Measurements from ENCODE around the gene MYADM. TPM values are rescaled to one million over a fixed set of nuclear protein-coding genes. Genes with fewer than 3 reads are reported as not detected.
A peak's percentile ranks its signal among the peaks of the same experiment; 100 is the strongest.

The MYADM gene
- total and polyA plus RNA-seq, 2 of the 13 experiments (the other 11 are each of a cell fraction or from before 2014, with no cell fraction given): 19.9 to 38.1 TPM

DNA sequence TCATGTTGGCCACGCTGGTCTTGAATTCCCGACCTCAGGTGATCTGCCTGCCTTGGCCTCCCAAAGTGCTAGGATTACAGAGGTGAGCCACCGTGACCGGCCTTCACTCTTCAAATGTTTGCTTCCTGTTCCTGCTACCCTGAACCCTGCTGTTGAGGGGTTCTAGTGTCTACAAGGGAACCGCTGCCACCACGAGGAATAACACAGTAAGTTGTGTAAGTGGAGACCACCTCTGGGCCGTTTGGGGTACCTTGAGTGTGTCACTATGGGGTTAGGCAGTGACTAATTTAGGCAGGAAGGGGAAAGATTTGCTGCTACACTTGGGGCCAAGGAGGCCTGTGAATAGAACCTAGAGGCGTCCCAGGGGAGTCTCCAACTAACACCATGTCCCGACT is 2.2 kb upstream of the MYADM start (continued):
- TF ChIP-seq, protein P1, sequence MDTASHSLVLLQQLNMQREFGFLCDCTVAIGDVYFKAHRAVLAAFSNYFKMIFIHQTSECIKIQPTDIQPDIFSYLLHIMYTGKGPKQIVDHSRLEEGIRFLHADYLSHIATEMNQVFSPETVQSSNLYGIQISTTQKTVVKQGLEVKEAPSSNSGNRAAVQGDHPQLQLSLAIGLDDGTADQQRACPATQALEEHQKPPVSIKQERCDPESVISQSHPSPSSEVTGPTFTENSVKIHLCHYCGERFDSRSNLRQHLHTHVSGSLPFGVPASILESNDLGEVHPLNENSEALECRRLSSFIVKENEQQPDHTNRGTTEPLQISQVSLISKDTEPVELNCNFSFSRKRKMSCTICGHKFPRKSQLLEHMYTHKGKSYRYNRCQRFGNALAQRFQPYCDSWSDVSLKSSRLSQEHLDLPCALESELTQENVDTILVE (CRISPR knock-in tag; IDR thresholded peaks at IDR 0.05): no peak
- TF ChIP-seq THYN1 (CRISPR knock-in tag; IDR thresholded peaks at IDR 0.05; ENCODE audit: borderline replicate concordance, low read depth) (no peak), NFYC (CRISPR knock-in tag; IDR thresholded peaks at IDR 0.05) (no peak), TEAD3 (CRISPR knock-in tag; optimal IDR thresholded peaks at IDR 0.05; ENCODE audit: borderline replicate concordance) (peak; percentile 54), RARA (CRISPR knock-in tag; IDR thresholded peaks at IDR 0.05) (peak; percentile 91), RBAK (CRISPR knock-in tag; IDR thresholded peaks at IDR 0.05) (no peak), MTF1 (CRISPR knock-in tag; IDR thresholded peaks at IDR 0.05) (no peak), ZSCAN31 (CRISPR knock-in tag; IDR thresholded peaks at IDR 0.05; ENCODE audit: low read depth) (peak; percentile 64), ZNF501 (CRISPR knock-in tag; IDR thresholded peaks at IDR 0.05) (no peak), FOXP1 (IDR thresholded peaks at IDR 0.05) (no peak), FOXP1 (CRISPR knock-in tag; IDR thresholded peaks at IDR 0.05) (peak; percentile 23; the same call in 1 of the 2 replicates), ZNF605 (CRISPR knock-in tag; IDR thresholded peaks at IDR 0.05) (no peak), ISL2 (CRISPR knock-in tag; IDR thresholded peaks at IDR 0.05) (no peak; the same call in 1 of the 2 replicates), SIX1 (CRISPR knock-in tag; IDR thresholded peaks at IDR 0.05; ENCODE audit: borderline replicate concordance) (0 out of 2 replicates have a peak, but pooled peaks have one; percentile 11), SIX4 (CRISPR knock-in tag; IDR thresholded peaks at IDR 0.05) (0 out of 2 replicates have a peak, but pooled peaks have one; percentile 31), TARDBP (CRISPR knock-in tag; IDR thresholded peaks at IDR 0.05) (no peak)
- TF ChIP-seq, protein P2, sequence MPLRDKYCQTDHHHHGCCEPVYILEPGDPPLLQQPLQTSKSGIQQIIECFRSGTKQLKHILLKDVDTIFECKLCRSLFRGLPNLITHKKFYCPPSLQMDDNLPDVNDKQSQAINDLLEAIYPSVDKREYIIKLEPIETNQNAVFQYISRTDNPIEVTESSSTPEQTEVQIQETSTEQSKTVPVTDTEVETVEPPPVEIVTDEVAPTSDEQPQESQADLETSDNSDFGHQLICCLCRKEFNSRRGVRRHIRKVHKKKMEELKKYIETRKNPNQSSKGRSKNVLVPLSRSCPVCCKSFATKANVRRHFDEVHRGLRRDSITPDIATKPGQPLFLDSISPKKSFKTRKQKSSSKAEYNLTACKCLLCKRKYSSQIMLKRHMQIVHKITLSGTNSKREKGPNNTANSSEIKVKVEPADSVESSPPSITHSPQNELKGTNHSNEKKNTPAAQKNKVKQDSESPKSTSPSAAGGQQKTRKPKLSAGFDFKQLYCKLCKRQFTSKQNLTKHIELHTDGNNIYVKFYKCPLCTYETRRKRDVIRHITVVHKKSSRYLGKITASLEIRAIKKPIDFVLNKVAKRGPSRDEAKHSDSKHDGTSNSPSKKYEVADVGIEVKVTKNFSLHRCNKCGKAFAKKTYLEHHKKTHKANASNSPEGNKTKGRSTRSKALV (CRISPR knock-in tag; IDR thresholded peaks at IDR 0.05): no peak
- TF ChIP-seq, protein P3, sequence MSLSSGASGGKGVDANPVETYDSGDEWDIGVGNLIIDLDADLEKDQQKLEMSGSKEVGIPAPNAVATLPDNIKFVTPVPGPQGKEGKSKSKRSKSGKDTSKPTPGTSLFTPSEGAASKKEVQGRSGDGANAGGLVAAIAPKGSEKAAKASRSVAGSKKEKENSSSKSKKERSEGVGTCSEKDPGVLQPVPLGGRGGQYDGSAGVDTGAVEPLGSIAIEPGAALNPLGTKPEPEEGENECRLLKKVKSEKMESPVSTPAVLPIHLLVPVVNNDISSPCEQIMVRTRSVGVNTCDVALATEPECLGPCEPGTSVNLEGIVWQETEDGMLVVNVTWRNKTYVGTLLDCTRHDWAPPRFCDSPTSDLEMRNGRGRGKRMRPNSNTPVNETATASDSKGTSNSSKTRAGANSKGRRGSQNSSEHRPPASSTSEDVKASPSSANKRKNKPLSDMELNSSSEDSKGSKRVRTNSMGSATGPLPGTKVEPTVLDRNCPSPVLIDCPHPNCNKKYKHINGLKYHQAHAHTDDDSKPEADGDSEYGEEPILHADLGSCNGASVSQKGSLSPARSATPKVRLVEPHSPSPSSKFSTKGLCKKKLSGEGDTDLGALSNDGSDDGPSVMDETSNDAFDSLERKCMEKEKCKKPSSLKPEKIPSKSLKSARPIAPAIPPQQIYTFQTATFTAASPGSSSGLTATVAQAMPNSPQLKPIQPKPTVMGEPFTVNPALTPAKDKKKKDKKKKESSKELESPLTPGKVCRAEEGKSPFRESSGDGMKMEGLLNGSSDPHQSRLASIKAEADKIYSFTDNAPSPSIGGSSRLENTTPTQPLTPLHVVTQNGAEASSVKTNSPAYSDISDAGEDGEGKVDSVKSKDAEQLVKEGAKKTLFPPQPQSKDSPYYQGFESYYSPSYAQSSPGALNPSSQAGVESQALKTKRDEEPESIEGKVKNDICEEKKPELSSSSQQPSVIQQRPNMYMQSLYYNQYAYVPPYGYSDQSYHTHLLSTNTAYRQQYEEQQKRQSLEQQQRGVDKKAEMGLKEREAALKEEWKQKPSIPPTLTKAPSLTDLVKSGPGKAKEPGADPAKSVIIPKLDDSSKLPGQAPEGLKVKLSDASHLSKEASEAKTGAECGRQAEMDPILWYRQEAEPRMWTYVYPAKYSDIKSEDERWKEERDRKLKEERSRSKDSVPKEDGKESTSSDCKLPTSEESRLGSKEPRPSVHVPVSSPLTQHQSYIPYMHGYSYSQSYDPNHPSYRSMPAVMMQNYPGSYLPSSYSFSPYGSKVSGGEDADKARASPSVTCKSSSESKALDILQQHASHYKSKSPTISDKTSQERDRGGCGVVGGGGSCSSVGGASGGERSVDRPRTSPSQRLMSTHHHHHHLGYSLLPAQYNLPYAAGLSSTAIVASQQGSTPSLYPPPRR (CRISPR knock-in tag; IDR thresholded peaks at IDR 0.05; ENCODE audit: borderline replicate concordance): 0 out of 2 replicates have a peak, but pooled peaks have one; percentile 37
- TF ChIP-seq, protein P4, sequence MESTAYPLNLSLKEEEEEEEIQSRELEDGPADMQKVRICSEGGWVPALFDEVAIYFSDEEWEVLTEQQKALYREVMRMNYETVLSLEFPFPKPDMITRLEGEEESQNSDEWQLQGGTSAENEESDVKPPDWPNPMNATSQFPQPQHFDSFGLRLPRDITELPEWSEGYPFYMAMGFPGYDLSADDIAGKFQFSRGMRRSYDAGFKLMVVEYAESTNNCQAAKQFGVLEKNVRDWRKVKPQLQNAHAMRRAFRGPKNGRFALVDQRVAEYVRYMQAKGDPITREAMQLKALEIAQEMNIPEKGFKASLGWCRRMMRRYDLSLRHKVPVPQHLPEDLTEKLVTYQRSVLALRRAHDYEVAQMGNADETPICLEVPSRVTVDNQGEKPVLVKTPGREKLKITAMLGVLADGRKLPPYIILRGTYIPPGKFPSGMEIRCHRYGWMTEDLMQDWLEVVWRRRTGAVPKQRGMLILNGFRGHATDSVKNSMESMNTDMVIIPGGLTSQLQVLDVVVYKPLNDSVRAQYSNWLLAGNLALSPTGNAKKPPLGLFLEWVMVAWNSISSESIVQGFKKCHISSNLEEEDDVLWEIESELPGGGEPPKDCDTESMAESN (CRISPR knock-in tag; conservative IDR thresholded peaks at IDR 0.05): no peak
- TF ChIP-seq, protein P5, sequence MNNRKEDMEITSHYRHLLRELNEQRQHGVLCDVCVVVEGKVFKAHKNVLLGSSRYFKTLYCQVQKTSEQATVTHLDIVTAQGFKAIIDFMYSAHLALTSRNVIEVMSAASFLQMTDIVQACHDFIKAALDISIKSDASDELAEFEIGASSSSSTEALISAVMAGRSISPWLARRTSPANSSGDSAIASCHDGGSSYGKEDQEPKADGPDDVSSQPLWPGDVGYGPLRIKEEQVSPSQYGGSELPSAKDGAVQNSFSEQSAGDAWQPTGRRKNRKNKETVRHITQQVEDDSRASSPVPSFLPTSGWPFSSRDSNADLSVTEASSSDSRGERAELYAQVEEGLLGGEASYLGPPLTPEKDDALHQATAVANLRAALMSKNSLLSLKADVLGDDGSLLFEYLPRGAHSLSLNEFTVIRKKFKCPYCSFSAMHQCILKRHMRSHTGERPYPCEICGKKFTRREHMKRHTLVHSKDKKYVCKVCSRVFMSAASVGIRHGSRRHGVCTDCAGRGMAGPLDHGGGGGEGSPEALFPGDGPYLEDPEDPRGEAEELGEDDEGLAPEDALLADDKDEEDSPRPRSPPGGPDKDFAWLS (CRISPR knock-in tag; IDR thresholded peaks at IDR 0.05; ENCODE audit: borderline replicate concordance): 0 out of 2 replicates have a peak, but pooled peaks have one; percentile 64

Data from HepG2 (cell line).